Skeletal muscle satellite cell (primary cell): Measurements from ENCODE around the gene MALRD1.
A peak's percentile ranks its signal among the peaks of the same experiment; 100 is the strongest.

Experiments used
- H3K27me3 ChIP-seq: 2 replicates; pipeline ENCODE4 v1.7.0; 2013; ENCODE audit warnings: low read length; ENCODE audit not compliant: control insufficient read depth, insufficient read depth
- H3K36me3 ChIP-seq: 2 replicates; pipeline ENCODE4 v1.7.0; 2013; ENCODE audit warnings: mild to moderate bottlenecking, control low read depth, low read length; ENCODE audit not compliant: insufficient read depth
- H3K4me1 ChIP-seq: 2 replicates; pipeline ENCODE4 v1.7.0; 2013; ENCODE audit warnings: low read length; ENCODE audit not compliant: control insufficient read depth, insufficient read depth
- H3K4me2 ChIP-seq: 2 replicates; pipeline ENCODE4 v1.7.0; 2013; ENCODE audit warnings: mild to moderate bottlenecking, low read length
- H3K4me3 ChIP-seq: 2 replicates; pipeline ENCODE4 v1.7.0; 2013; ENCODE audit warnings: low read length
- H3K9ac ChIP-seq: 2 replicates; pipeline ENCODE4 v1.7.0; 2013; ENCODE audit warnings: mild to moderate bottlenecking, low read depth, low read length, moderate library complexity
- H3K9me3 ChIP-seq: replicated peaks from 2 replicates; pipeline ENCODE4 v1.7.0; 2013; ENCODE audit warnings: mild to moderate bottlenecking, control low read depth, low read length

The MALRD1 gene

GRCh38 chr10:19658622-19659233, 610.1 kb downstream of the MALRD1 start:
- no peak overlapping the region for H3K9ac ChIP-seq
- H3K9me3 ChIP-seq, result no peaks in the 10 kb centered on the region
- no peak overlapping the region for H3K4me3 ChIP-seq
- H3K36me3 ChIP-seq, result no peaks in the 10 kb centered on the region
- H3K27me3 ChIP-seq, result no peaks in the 10 kb centered on the region
- H3K4me2 ChIP-seq, result no peak overlapping the region
- H3K4me1 ChIP-seq, result peaks cover 57% of the 10 kb centered on the region

GRCh38 chr10:19659920-19660655, 611.5 kb downstream of the MALRD1 start:
- H3K36me3 ChIP-seq, result no peaks in the 10 kb centered on the region
- H3K27me3 ChIP-seq, result no peaks in the 10 kb centered on the region
- no peaks in the 10 kb centered on the region for H3K9me3 ChIP-seq
- no peak overlapping the region for H3K4me3 ChIP-seq
- H3K9ac ChIP-seq, result peak overlapping the region; percentile 18
- no peak overlapping the region for H3K4me2 ChIP-seq
- peaks cover 45% of the 10 kb centered on the region for H3K4me1 ChIP-seq

GRCh38 chr10:19663344-19663743, 614.7 kb downstream of the MALRD1 start:
- Histone ChIP-seq H3K9me3 (no peaks in the 10 kb centered on the region), H3K4me2 (no peak overlapping the region), H3K27me3 (no peaks in the 10 kb centered on the region), H3K9ac (no peak overlapping the region), H3K36me3 (no peaks in the 10 kb centered on the region), H3K4me1 (peaks cover 25% of the 10 kb centered on the region), H3K4me3 (no peak overlapping the region)

- Histone ChIP-seq H3K36me3 (no peaks in the 10 kb centered on the region), H3K4me2 (no peak overlapping the region), H3K9ac (no peak overlapping the region), H3K4me1 (no peaks in the 10 kb centered on the region), H3K4me3 (no peak overlapping the region), H3K9me3 (no peaks in the 10 kb centered on the region), H3K27me3 (no peaks in the 10 kb centered on the region)
Measured at GRCh38 chr10:19668116-19668515, 619.5 kb downstream of the MALRD1 start.

- no peak overlapping the region for H3K9ac ChIP-seq
- no peak overlapping the region for H3K4me3 ChIP-seq
- no peaks in the 10 kb centered on the region for H3K27me3 ChIP-seq
- no peaks in the 10 kb centered on the region for H3K4me1 ChIP-seq
- no peaks in the 10 kb centered on the region for H3K36me3 ChIP-seq
- no peaks in the 10 kb centered on the region for H3K9me3 ChIP-seq
- no peak overlapping the region for H3K4me2 ChIP-seq
Measured at GRCh38 chr10:19676063-19676462, 627.5 kb downstream of the MALRD1 start.

GRCh38 chr10:19683356-19683755, 634.8 kb downstream of the MALRD1 start:
- H3K4me1 ChIP-seq, result no peaks in the 10 kb centered on the region
- no peak overlapping the region for H3K4me2 ChIP-seq
- no peaks in the 10 kb centered on the region for H3K36me3 ChIP-seq
- no peaks in the 10 kb centered on the region for H3K9me3 ChIP-seq
- H3K27me3 ChIP-seq, result no peaks in the 10 kb centered on the region
- H3K9ac ChIP-seq, result no peak overlapping the region
- no peak overlapping the region for H3K4me3 ChIP-seq

- H3K4me2 ChIP-seq, result no peak overlapping the region
- H3K27me3 ChIP-seq, result no peaks in the 10 kb centered on the region
- no peaks in the 10 kb centered on the region for H3K4me1 ChIP-seq
- H3K4me3 ChIP-seq, result no peak overlapping the region
- H3K36me3 ChIP-seq, result no peaks in the 10 kb centered on the region
- H3K9me3 ChIP-seq, result no peaks in the 10 kb centered on the region
- no peak overlapping the region for H3K9ac ChIP-seq
Measured at GRCh38 chr10:19683960-19684359, 635.4 kb downstream of the MALRD1 start.

GRCh38 chr10:19688344-19688743, 639.7 kb downstream of the MALRD1 start:
- Histone ChIP-seq H3K9ac (no peak overlapping the region), H3K36me3 (no peaks in the 10 kb centered on the region), H3K4me3 (no peak overlapping the region), H3K4me1 (no peaks in the 10 kb centered on the region), H3K9me3 (no peaks in the 10 kb centered on the region), H3K4me2 (no peak overlapping the region), H3K27me3 (no peaks in the 10 kb centered on the region)

- H3K4me3 ChIP-seq, result no peak overlapping the region
- H3K9me3 ChIP-seq, result no peaks in the 10 kb centered on the region
- no peaks in the 10 kb centered on the region for H3K36me3 ChIP-seq
- H3K4me2 ChIP-seq, result no peak overlapping the region
- no peaks in the 10 kb centered on the region for H3K4me1 ChIP-seq
- no peak overlapping the region for H3K9ac ChIP-seq
- H3K27me3 ChIP-seq, result no peaks in the 10 kb centered on the region
Measured at GRCh38 chr10:19689231-19689630, 640.6 kb downstream of the MALRD1 start.

- Histone ChIP-seq H3K9ac (no peak overlapping the region), H3K4me3 (no peak overlapping the region), H3K27me3 (no peaks in the 10 kb centered on the region), H3K4me2 (no peak overlapping the region), H3K4me1 (peaks cover 11% of the 10 kb centered on the region), H3K9me3 (no peaks in the 10 kb centered on the region), H3K36me3 (no peaks in the 10 kb centered on the region)
Measured at GRCh38 chr10:19699299-19699698, 650.7 kb downstream of the MALRD1 start.

GRCh38 chr10:19701427-19702052, 652.9 kb downstream of the MALRD1 start:
- Histone ChIP-seq H3K4me2 (no peak overlapping the region), H3K9me3 (no peaks in the 10 kb centered on the region), H3K4me3 (no peak overlapping the region), H3K36me3 (no peaks in the 10 kb centered on the region), H3K27me3 (no peaks in the 10 kb centered on the region), H3K4me1 (peaks cover 11% of the 10 kb centered on the region), H3K9ac (no peak overlapping the region)
